GM12878 (cell line): ENCODE measurements around the gene ITSN1. TPM values are rescaled to one million over a fixed set of nuclear protein-coding genes. Genes with fewer than 3 reads are reported as not detected.

Experiments
- ATAC-seq: fragments of 200-7000 bp; cut with Tn5 transposase; 3 replicates; pipeline ENCODE4 v1.9.1; 2020; ENCODE audit warnings: mild to moderate bottlenecking, moderate library complexity
- BruUV-seq: library from RNA; stranded (reverse); fragments of 400-500 nt; replicated peaks from 2 replicates; lab custom pipeline; 2021; lab: Mats Ljungman, UMichigan
- CTCF ChIA-PET: fragments of 300-600 bp; sonication (Branson Sonifier 250); formaldehyde crosslinking; extraction: SDS; loops from one replicate; lab custom pipeline; 2021; ENCODE audit warnings: inconsistent platforms; lab: Yijun Ruan, JAX
- POLR2A ChIA-PET: fragments of 350-600 bp; formaldehyde crosslinking; extraction: SDS; loops from one replicate; lab custom pipeline; 2021; ENCODE audit warnings: inconsistent platforms; lab: Charles Lee
- RAD21 ChIA-PET: fragments of 300-600 bp; sonication (Branson Sonifier 250); formaldehyde crosslinking; loops from one replicate; lab custom pipeline; 2023; ENCODE audit warnings: antibody characterized with exemption; ENCODE audit not compliant: unreplicated experiment; lab: Charles Lee
- SMC1A ChIA-PET: fragments of 300-600 bp; sonication (Branson Sonifier 250); formaldehyde crosslinking; loops from one replicate; lab custom pipeline; 2023; ENCODE audit not compliant: unreplicated experiment, uncharacterized antibody; lab: Charles Lee
- DNase-seq: peaks from one replicate; pipeline ENCODE4 v3.0.0-alpha.2; 2011; ENCODE audit warnings: low read depth, low spot score
- FAIRE-seq: peaks from 3 replicates; lab custom pipeline; 2011; peaks lifted over from hg19 to GRCh38; lab: Jason Lieb, UNC
- H2AFZ ChIP-seq: 2 replicates; pipeline ENCODE4 v1.6.0; 2011; ENCODE audit warnings: low read depth, low read length, control low read depth; ENCODE audit not compliant: control insufficient read depth
- H3K27ac ChIP-seq: 2 replicates; pipeline ENCODE4 v1.5.1; 2011; ENCODE audit warnings: control low read depth; ENCODE audit not compliant: control insufficient read depth, insufficient read depth
- H3K27me3 ChIP-seq, 2 experiments: replicated peaks in 1 of 2; 2 replicates each; pipeline versions ENCODE4 v1.6.0 to v1.6.1; 2011; ENCODE audit warnings: low read length in 1 of 2; ENCODE audit not compliant: control insufficient read depth in 2 of 2, insufficient read depth in 2 of 2
- H3K36me3 ChIP-seq, 2 experiments: 2 replicates each; pipeline ENCODE4 v1.5.1; 2011; ENCODE audit warnings: low read length in 1 of 2; ENCODE audit not compliant: control insufficient read depth in 2 of 2, insufficient read depth in 2 of 2
- H3K4me1 ChIP-seq: 2 replicates; pipeline ENCODE4 v1.6.1; 2011; ENCODE audit warnings: mild to moderate bottlenecking, low read length, moderate library complexity, mixed read lengths; ENCODE audit not compliant: control insufficient read depth, insufficient read depth
- H3K4me2 ChIP-seq: 2 replicates; pipeline ENCODE4 v1.6.0; 2011; ENCODE audit warnings: control low read depth; ENCODE audit not compliant: control insufficient read depth, insufficient read depth
- H3K4me3 ChIP-seq: fragments of 200-600 bp; sonication (generic); 2 replicates; pipeline ENCODE4 v1.5.1; 2016
- H3K79me2 ChIP-seq: 2 replicates; pipeline ENCODE4 v1.6.0; 2011; ENCODE audit warnings: low read length; ENCODE audit not compliant: control insufficient read depth, insufficient read depth
- H3K9ac ChIP-seq: 2 replicates; pipeline ENCODE4 v1.8.0; 2011; ENCODE audit warnings: low read length, control low read depth, mixed read lengths; ENCODE audit not compliant: control insufficient read depth, insufficient read depth
- H3K9me3 ChIP-seq: replicated peaks from 3 replicates; pipeline ENCODE4 v1.5.1; 2011; ENCODE audit warnings: mild to moderate bottlenecking, low read length; ENCODE audit not compliant: control insufficient read depth, insufficient read depth
- H4K20me1 ChIP-seq: 2 replicates; pipeline ENCODE4 v1.6.0; 2011; ENCODE audit not compliant: control insufficient read depth, insufficient read depth
- EP300 ChIP-seq, 2 experiments: fragments of 150-350 bp in 1 of 2; IDR thresholded peaks; 2 replicates each; pipeline ENCODE4 v1.6.1; 2011 to 2012; ENCODE audit warnings: low read depth in 2 of 2, low read length in 2 of 2, borderline replicate concordance in 1 of 2, improper control_type of control experiment in 1 of 2, inconsistent platforms in 1 of 2; ENCODE audit not compliant: control insufficient read depth in 1 of 2
- HDAC2 ChIP-seq: fragments of 200-600 bp; sonication (generic); IDR thresholded peaks from 2 replicates; pipeline ENCODE4 v1.6.1; 2017
- SMAD1 ChIP-seq: fragments of 450-650 bp; IDR thresholded peaks from 2 replicates; pipeline ENCODE4 v1.6.1; 2018; ENCODE audit warnings: mild to moderate bottlenecking, low read depth; ENCODE audit not compliant: partially characterized antibody
- SPI1 ChIP-seq: IDR thresholded peaks from 2 replicates; pipeline ENCODE4 v1.6.1; 2011; ENCODE audit warnings: low read depth, mild to moderate bottlenecking, low read length, moderate library complexity, borderline replicate concordance; ENCODE audit not compliant: insufficient read depth
- WGBS: methylation state at CpG from one replicate; pipeline ENCODE4 v1.1.6; 2016; ENCODE audit warnings: low lambda C conversion rate; ENCODE audit not compliant: insufficient replicate concordance, insufficient coverage; ENCODE audit errors: missing lambda C conversion rate; 5-methylcytosine and 5-hydroxymethylcytosine counted together
- in situ Hi-C: fragments of 300-500 bp; cut with MboI; formaldehyde crosslinking; loops from 9 replicates; pipeline ENCODE4 v1.14.3; 2018; ENCODE audit warnings: mixed read lengths
- intact Hi-C: fragments of 100-400 bp; cut with micrococcal nuclease; formaldehyde crosslinking; loops from one replicate; pipeline ENCODE4 v1.14.2; 2022; ENCODE audit not compliant: unreplicated experiment
- polyA plus RNA-seq, 11 experiments: library from polyadenylated mRNA; depleted of rRNA in 4 of 11; unstranded in 6 of 11; stranded (reverse) in 5 of 11; fragments of >200 nt; fragmentation: Nextera tagmentation in 4 of 11; fragmentation: Illumina TruSeq in 1 of 11; extraction: Ambion mirVana in 4 of 11; extraction: Trizol in 1 of 11; gene quantifications; 1 replicate in 1 of 11; 2 replicates in 10 of 11; pipeline versions ENCODE4 v1.2.1 to v1.2.3, GENCODE V29; 2011 to 2016; ENCODE audit warnings: inconsistent platforms in 2 of 11, missing spikeins in 2 of 11, low read depth in 1 of 11
- total RNA-seq, 4 experiments: library from RNA; depleted of rRNA in 3 of 4; stranded (reverse); fragments of >200 nt in 3 of 4; fragmentation: Illumina TruSeq in 1 of 4; extraction: Trizol in 1 of 4; gene quantifications; 2 replicates each; pipeline versions ENCODE4 v1.2.1 to v1.2.3, GENCODE V29; 2013 to 2021

The ITSN1 gene
- total and polyA plus RNA-seq, 10 of the 15 experiments (the other 5 are each of a cell fraction or from before 2014, with no cell fraction given) = 0.89 to 10.6 (median 4.8) TPM

DNA sequence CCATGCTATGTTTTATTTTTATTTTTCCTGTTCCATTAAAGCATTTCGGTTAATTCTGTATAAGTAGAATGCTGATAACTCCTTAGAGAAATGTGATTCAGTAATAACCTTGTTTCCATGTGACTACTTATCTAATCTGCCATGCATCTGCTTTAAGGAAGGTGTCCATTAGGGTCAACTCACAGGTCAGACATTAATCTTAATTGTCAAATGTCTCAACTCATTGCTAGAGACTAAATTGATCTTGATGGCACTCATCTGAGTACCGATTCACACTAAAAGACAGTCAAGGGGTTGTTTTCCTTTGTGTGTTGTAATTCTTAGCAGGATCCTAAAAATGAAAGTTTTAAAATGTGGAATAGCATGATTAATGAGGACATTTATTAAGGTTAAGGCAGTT lies 41.8 kb downstream of the ITSN1 start:
- peaks cover 3% of the 10 kb centered on the region for H3K4me1 ChIP-seq
- POLR2A ChIA-PET = no interaction called here
- WGBS = 21% methylated on average over 2 of the region's 2 CpGs
- FAIRE-seq (no peak), DNase-seq (no peak), ATAC-seq (no peak)
- no peak overlapping the region for H2AFZ ChIP-seq
- H3K79me2 ChIP-seq = no peaks in the 10 kb centered on the region
- SMC1A ChIA-PET = interaction anchor here (0.6 kb wide), 1 partner anchor 33 kb away, joined by 4 read pairs; no protein-coding TSS in a partner anchor
- H3K27me3 ChIP-seq = no peaks in the 10 kb centered on the region; a peak in 1 of 4 replicates
- no peak overlapping the region for H3K4me3 ChIP-seq
- no peaks in the 10 kb centered on the region for H4K20me1 ChIP-seq
- no TSS peak for BruUV-seq
- in situ Hi-C loops (no loop called here), intact Hi-C loops (no loop called here)
- CTCF ChIA-PET = interaction anchor here (1.4 kb wide), 1 partner anchor 8 kb away, joined by 3 read pairs; no protein-coding TSS in a partner anchor
- no peak overlapping the region for H3K27ac ChIP-seq
- H3K4me2 ChIP-seq = no peak overlapping the region
- H3K9me3 ChIP-seq = no peaks in the 10 kb centered on the region
- H3K9ac ChIP-seq = no peak overlapping the region
- H3K36me3 ChIP-seq = no peaks in the 10 kb centered on the region
- RAD21 ChIA-PET = interaction anchor here (0.7 kb wide), 1 partner anchor 14 kb away, joined by 3 read pairs; no protein-coding TSS in a partner anchor
- TF ChIP-seq SMAD1 (no peak), EP300 (IDR thresholded peaks at IDR 0.05; ENCODE audit: borderline replicate concordance in 1 of 2, control insufficient read depth in 1 of 2, low read depth in 2 of 2, low read length in 2 of 2) (no peak)

DNA sequence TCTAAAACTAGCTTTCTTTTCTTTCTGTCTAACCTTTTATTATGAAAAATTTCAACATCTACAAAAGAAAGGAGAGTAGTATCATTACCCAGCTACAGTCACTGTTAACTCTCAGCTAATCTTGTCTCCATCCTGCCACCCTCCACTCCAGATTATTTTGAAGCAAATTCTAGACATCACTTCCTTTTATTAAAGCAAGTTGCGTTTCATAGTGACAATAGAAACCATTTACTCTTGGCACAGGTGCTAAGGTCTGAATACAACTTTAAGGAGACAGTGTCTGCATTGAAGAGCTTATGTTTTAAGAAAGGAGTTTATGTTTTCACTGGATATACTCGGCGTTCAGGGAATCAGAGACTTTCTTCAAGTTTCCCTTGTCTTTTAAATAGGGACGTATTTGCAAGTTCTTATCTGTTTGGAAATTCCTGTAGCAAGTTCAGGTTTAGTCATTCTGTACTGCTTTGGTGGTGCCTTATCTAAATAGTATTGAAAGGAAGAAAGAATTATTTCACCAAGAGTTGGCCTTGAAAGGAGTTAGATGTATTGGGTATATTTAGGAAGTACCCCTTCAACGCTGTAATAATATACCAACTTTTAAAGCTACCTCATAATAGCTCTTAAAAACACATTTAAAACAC lies 42.7 kb downstream of the ITSN1 start:
- H3K4me3 ChIP-seq = no peak overlapping the region
- no TSS peak for BruUV-seq
- WGBS = 42% methylated on average over 5 of the region's 5 CpGs
- TF ChIP-seq HDAC2 (no peak), SPI1 (peak; percentile 56; the same call in 1 of the 2 replicates)
- H3K9ac ChIP-seq = no peak overlapping the region
- H3K27me3 ChIP-seq = no peaks in the 10 kb centered on the region; a peak in 1 of 4 replicates
- ChIA-PET CTCF (interaction anchor here (0.9 to 2.3 kb wide), 3 partner anchors 13 to 79 kb away, joined by 3 to 6 read pairs (median 4); no protein-coding TSS in a partner anchor), POLR2A (no interaction called here), RAD21 (interaction anchor here (0.7 kb wide), 1 partner anchor 13 kb away, joined by 3 read pairs; no protein-coding TSS in a partner anchor), SMC1A (interaction anchor here (0.6 to 1.6 kb wide), 4 partner anchors 34 to 60 kb away, joined by 3 to 4 read pairs (median 3); no protein-coding TSS in a partner anchor)
- in situ Hi-C loops (no loop called here), intact Hi-C loops (no loop called here)
- FAIRE-seq = no peak
- no peaks in the 10 kb centered on the region for H3K79me2 ChIP-seq
- H3K4me1 ChIP-seq = peaks cover 3% of the 10 kb centered on the region
- no peak for DNase-seq
- no peak overlapping the region for H3K27ac ChIP-seq
- H3K36me3 ChIP-seq = no peaks in the 10 kb centered on the region
- no peak overlapping the region for H3K4me2 ChIP-seq
- H3K9me3 ChIP-seq = no peaks in the 10 kb centered on the region
- ATAC-seq = peak; percentile 77
- no peaks in the 10 kb centered on the region for H4K20me1 ChIP-seq
- H2AFZ ChIP-seq = no peak overlapping the region
